GM21360 (cell line): ENCODE data around the gene CD99.
"Not testable (repeated sequence)": the region's sequence is repeated elsewhere in the genome, so short reads cannot be mapped to it uniquely, and the experiment has no call there.

ENCODE experiments used
- ATAC-seq: cut with Tn5 transposase; IDR thresholded peaks from one replicate; pipeline ENCODE4 v1.9.1; 2021; ENCODE audit warnings: mild to moderate bottlenecking, moderate library complexity; ENCODE audit not compliant: unreplicated experiment

The CD99 gene

GRCh38 chrX:2766906-2767305 lies 75.8 kb downstream of the CD99 start:
- no peak for ATAC-seq

DNA sequence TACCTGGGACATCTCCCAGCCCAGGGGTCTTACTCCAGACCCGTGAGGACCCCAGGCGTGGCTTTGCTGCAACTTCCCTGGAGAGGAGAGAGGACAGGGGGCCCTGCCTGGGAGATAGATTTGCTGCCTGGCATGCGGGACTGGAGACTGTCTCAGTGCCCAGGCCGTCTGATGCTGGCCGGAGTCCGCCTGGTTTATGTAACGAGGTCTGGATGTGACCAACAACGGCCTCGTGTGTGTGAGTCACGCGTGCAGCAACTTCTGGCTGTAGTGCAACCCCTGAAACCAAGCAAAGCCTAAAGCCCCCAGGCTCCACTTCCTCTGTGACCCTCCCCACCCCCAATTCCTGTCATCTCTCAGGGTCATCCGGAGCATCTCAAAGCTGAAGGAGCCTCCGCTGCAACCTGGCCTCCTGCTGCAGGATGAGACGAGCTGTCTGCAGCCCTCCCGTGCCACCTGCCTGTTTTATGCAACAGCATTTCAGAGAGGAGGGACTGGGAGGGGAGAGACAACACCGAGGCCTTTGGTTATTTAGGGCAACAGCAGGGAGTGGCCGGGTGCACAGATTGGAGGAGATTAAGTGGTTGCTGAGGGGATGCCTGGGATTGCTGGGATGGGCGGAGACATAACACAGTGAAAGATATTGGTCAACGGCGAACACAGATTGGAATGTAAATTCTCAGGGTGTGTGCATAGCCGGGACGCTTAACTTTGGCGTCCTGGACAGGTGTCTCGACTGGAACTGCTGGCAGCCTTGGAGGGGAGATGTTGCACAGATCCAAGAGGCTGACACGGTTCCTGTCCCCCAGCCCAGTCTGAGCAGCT lies 76.7 kb downstream of the CD99 start:
- no peak for ATAC-seq

GRCh38 chrX:2769615-2770014 lies 78.5 kb downstream of the CD99 start:
- ATAC-seq = no peak

- not testable (repeated sequence) for ATAC-seq
Observed at GRCh38 chrX:2773166-2774055, 82.3 kb downstream of the CD99 start.

- ATAC-seq = no peak
Observed at GRCh38 chrX:2774057-2774456, 83.0 kb downstream of the CD99 start.

- ATAC-seq = no peak
Observed at GRCh38 chrX:2774776-2775175, 83.7 kb downstream of the CD99 start.

GRCh38 chrX:2780472-2781225 lies 89.6 kb downstream of the CD99 start:
- not testable (repeated sequence) for ATAC-seq

DNA sequence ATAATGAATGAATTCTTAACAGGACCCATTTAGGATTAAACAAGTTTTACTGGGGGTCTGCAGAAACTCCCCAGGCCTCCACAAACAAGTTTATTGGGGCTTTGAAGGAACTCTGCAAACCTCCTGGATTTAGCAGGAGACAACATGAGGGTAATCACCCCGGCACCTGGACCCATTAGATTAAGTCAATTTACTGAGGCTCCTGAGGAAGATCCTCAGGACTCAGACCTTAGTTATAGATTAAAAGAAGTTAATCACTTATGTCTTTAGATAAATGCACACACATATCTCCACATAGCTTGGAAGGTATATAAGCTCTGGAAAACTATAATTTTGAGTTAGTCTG lies 90.1 kb downstream of the CD99 start:
- ATAC-seq = no peak

DNA sequence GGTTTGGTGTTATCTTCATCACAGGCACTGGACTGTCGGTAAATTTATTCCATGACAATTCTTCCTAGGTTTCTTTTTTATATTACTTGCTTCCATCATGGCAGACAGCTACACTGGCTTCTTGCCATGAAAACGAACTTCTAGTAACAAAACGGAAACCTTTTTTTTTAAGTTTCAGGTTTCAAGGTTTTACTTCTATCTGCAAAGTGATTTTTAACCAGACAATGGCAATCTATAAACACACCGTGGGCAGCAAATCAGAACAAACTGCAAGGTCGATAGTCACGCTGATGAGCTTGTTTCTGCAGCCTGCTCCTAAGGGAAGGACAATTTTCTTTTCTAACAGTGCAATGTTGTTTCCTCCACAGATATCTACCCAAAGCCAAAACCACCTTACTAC lies 90.6 kb downstream of the CD99 start:
- ATAC-seq = no peak

- ATAC-seq = no peak
Observed at GRCh38 chrX:2782171-2782570, 91.1 kb downstream of the CD99 start.

DNA sequence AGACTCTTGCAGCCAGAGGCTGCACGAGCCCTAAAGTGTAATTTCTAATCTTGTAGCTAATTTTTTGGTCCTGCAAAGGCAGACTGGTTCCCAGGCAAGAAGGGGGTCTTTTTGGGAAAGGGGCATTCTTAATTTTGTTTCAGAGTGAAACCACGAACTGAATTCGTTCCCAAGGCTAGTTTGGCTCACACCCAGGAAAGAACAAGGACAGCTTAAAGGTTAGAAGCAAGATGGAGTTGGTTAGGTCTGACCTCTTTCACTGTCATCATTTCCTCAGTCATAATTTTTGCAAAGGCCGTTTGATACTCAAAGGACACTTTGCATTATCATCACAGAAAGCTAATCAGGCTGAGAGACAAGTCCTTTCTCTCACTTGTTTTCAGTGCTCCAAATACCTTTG lies 91.7 kb downstream of the CD99 start:
- no peak for ATAC-seq

DNA sequence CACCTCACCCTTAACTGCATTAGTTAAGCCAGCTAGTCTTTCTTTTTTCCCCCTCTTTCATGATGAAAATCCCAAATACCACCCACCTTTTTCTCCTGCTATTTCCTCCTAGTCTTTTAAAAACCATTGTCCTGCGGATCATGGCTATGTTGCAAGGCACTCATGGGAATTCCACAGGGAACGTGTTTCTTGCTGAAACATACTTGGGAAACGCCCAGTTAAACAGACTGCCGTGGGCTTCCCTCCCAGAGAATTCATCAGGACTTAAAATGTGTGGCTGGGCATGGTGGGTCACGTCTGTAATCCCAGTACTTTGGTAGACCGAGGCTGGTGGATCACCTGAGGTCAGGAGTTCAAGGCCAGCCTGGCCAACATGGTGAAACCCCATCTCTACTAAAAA lies 92.9 kb downstream of the CD99 start:
- ATAC-seq = no peak

GRCh38 chrX:2785538-2785937 lies 94.4 kb downstream of the CD99 start:
- no peak for ATAC-seq

- no peak for ATAC-seq
Observed at GRCh38 chrX:2788980-2789379, 97.9 kb downstream of the CD99 start.

DNA sequence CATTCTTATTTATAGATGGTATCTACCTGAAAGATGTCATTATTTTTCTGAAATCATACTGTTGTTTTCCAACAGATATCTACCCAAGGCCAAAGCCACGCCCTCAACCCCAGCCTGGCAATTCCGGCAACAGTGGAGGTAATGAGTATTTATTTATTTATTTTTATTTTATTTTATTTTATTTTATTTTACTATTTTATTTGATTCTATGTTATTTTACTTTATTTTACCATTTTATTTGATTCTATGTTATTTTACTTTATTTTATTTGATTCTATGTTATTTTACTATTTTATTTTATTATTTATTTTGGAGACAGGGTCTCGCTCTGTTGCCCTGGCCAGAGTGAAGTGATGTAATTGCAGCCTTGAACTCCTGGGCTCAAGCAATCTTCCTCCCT lies 98.5 kb downstream of the CD99 start:
- ATAC-seq = no peak
